DOHH2 (cell line): ENCODE results near the gene RANGAP1.

Experiments used
- H3F3A ChIP-seq: fragments of 200-600 bp; sonication (generic), shearing (Covaris generic); 2 replicates; pipeline ENCODE4 v1.6.0; 2016; ENCODE audit warnings: antibody characterized with exemption, mild to moderate bottlenecking; ENCODE audit not compliant: control insufficient read depth, insufficient read depth
- H3K27ac ChIP-seq: fragments of 200-600 bp; sonication (generic); 2 replicates; pipeline ENCODE4 v1.5.1; 2014; ENCODE audit warnings: low read depth, mild to moderate bottlenecking, low read length, moderate library complexity
- H3K27me3 ChIP-seq: fragments of 200-600 bp; sonication (generic); 2 replicates; pipeline ENCODE4 v1.6.1; 2014; ENCODE audit warnings: mild to moderate bottlenecking, low read length, mixed read lengths; ENCODE audit not compliant: control insufficient read depth
- H3K36me3 ChIP-seq: fragments of 200-600 bp; sonication (generic); 2 replicates; pipeline ENCODE4 v1.6.1; 2014; ENCODE audit warnings: mild to moderate bottlenecking, low read length, moderate library complexity, mixed read lengths; ENCODE audit not compliant: control insufficient read depth
- H3K4me1 ChIP-seq: fragments of 200-600 bp; sonication (generic); 2 replicates; pipeline ENCODE4 v1.6.1; 2014; ENCODE audit warnings: mild to moderate bottlenecking, low read length, mixed read lengths; ENCODE audit not compliant: control insufficient read depth
- H3K4me2 ChIP-seq: fragments of 200-600 bp; sonication (generic); 2 replicates; pipeline ENCODE4 v1.6.0; 2014; ENCODE audit warnings: mild to moderate bottlenecking, low read length, moderate library complexity
- H3K4me3 ChIP-seq: fragments of 200-600 bp; sonication (generic); 2 replicates; pipeline ENCODE4 v1.5.1; 2014; ENCODE audit warnings: mild to moderate bottlenecking, low read length, mixed read lengths
- H3K79me2 ChIP-seq: fragments of 200-600 bp; sonication (generic); 2 replicates; pipeline ENCODE4 v1.6.1; 2014; ENCODE audit warnings: mild to moderate bottlenecking, low read length, mixed read lengths; ENCODE audit not compliant: control insufficient read depth
- H3K9me2 ChIP-seq: fragments of 200-600 bp; sonication (generic); replicated peaks from 2 replicates; pipeline ENCODE4 v1.6.1; 2014; ENCODE audit warnings: mild to moderate bottlenecking, low read length, mixed read lengths; ENCODE audit not compliant: control insufficient read depth
- H3K9me3 ChIP-seq: fragments of 200-600 bp; sonication (generic); 2 replicates; pipeline ENCODE4 v1.6.1; 2014; ENCODE audit warnings: antibody characterized with exemption, low read length, mixed read lengths; ENCODE audit not compliant: control insufficient read depth, insufficient read depth
- H4K20me1 ChIP-seq: fragments of 200-600 bp; sonication (generic); 2 replicates; pipeline ENCODE4 v1.6.0; 2014; ENCODE audit warnings: low read depth, mild to moderate bottlenecking, antibody characterized with exemption, low read length, moderate library complexity; ENCODE audit not compliant: control insufficient read depth, insufficient read depth
- EZH2phosphoT487 ChIP-seq: fragments of 200-600 bp; sonication (generic); IDR thresholded peaks from 2 replicates; pipeline ENCODE4 v1.6.1; 2017; ENCODE audit warnings: borderline replicate concordance, mild to moderate bottlenecking, antibody characterized with exemption, low read length, moderate library complexity, mixed read lengths
- TF ChIP-seq, protein P1 (sequence below): fragments of 200-600 bp; sonication (generic); IDR thresholded peaks from one replicate; pipeline ENCODE4 v1.5.1; 2014; ENCODE audit warnings: antibody characterized with exemption, mild to moderate bottlenecking, low read depth, low read length; ENCODE audit not compliant: poor library complexity, severe bottlenecking

The RANGAP1 gene

DNA sequence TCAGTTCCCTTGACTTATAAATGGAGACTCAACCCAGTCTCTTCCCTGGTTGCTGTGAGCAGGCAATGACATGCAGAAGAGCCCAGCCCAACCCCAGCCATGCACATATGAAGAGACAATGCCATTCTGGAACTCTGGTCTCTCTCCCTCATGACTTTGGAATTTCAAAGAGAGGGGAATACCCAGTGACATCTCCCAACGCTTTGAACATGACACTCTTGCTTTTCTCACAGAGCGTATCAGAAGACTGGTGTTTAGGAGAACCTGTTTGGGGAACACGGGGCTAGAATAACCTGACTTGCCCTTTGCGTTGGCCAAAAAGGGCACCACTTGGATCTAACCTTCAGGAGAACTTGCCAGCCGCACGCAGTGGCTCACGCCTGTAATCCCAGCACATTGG lies 12.9 kb downstream of the RANGAP1 start:
- Histone ChIP-seq H3K4me2 (no peak overlapping the region), H3K9me2 (no peaks in the 10 kb centered on the region), H3K36me3 (peaks cover 79% of the 10 kb centered on the region), H3K4me3 (no peak overlapping the region), H3K9me3 (no peaks in the 10 kb centered on the region), H3K27me3 (no peaks in the 10 kb centered on the region), H3F3A (no peaks in the 10 kb centered on the region), H3K4me1 (no peaks in the 10 kb centered on the region), H3K79me2 (peaks cover 24% of the 10 kb centered on the region), H3K27ac (no peak overlapping the region), H4K20me1 (no peaks in the 10 kb centered on the region)
- no peak for TF ChIP-seq EZH2phosphoT487
- TF ChIP-seq, protein P1, sequence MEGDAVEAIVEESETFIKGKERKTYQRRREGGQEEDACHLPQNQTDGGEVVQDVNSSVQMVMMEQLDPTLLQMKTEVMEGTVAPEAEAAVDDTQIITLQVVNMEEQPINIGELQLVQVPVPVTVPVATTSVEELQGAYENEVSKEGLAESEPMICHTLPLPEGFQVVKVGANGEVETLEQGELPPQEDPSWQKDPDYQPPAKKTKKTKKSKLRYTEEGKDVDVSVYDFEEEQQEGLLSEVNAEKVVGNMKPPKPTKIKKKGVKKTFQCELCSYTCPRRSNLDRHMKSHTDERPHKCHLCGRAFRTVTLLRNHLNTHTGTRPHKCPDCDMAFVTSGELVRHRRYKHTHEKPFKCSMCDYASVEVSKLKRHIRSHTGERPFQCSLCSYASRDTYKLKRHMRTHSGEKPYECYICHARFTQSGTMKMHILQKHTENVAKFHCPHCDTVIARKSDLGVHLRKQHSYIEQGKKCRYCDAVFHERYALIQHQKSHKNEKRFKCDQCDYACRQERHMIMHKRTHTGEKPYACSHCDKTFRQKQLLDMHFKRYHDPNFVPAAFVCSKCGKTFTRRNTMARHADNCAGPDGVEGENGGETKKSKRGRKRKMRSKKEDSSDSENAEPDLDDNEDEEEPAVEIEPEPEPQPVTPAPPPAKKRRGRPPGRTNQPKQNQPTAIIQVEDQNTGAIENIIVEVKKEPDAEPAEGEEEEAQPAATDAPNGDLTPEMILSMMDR: no peak

DNA sequence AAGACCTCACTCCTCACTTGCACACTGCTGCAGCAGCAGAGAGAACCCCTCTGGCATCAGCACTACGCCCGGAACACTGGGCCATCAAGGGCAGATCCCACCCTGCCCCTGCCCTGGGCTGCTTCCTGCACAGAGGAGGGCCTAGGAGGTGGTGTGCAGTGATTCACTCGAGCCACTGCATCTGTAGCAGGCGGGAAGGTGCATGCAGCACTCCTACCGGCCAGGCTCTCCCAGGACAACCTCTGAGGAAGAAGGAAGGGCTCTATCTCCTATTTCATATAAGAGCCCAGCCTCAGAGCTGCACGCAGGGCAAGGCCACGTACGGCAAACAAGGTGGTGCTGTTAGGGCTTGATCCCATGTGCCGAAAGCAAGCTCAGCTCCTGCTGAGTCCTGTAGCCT lies 14.2 kb downstream of the RANGAP1 start:
- Histone ChIP-seq H3F3A (no peaks in the 10 kb centered on the region), H3K4me2 (no peak overlapping the region), H3K4me3 (no peak overlapping the region), H3K9me3 (no peaks in the 10 kb centered on the region), H3K36me3 (peaks cover 80% of the 10 kb centered on the region), H3K27ac (no peak overlapping the region), H3K27me3 (no peaks in the 10 kb centered on the region), H3K9me2 (no peaks in the 10 kb centered on the region), H3K79me2 (peaks cover 21% of the 10 kb centered on the region), H4K20me1 (no peaks in the 10 kb centered on the region), H3K4me1 (no peaks in the 10 kb centered on the region)
- no peak for TF ChIP-seq EZH2phosphoT487
- TF ChIP-seq, protein P1: no peak

DNA sequence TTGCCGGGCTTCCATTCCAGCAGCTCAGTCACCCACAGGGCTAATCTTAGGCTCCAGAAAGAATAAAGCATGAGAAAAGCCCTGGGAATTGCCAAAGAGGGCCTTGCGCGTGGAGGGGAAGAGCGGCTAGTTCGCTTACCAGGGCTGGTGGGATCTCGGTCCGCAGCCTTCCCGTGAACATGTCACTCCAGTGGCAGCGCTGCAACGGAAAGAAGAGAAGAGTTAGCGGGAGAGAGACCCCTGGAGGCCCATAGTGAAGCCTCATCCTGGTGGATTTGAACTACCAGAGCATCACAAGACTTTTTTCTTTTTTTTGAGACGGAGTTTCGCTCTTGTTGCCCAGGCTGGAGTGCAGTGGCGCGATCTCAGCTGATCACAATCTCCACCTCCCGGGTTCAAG lies 18.0 kb downstream of the RANGAP1 start:
- TF ChIP-seq, protein P1: no peak
- no peak for TF ChIP-seq EZH2phosphoT487
- Histone ChIP-seq H3K4me1 (no peaks in the 10 kb centered on the region), H3F3A (no peaks in the 10 kb centered on the region), H3K36me3 (peaks cover 79% of the 10 kb centered on the region), H3K79me2 (peaks cover 13% of the 10 kb centered on the region), H3K9me2 (no peaks in the 10 kb centered on the region), H4K20me1 (no peaks in the 10 kb centered on the region), H3K4me3 (no peak overlapping the region), H3K4me2 (no peak overlapping the region), H3K27me3 (no peaks in the 10 kb centered on the region), H3K27ac (no peak overlapping the region), H3K9me3 (no peaks in the 10 kb centered on the region)

DNA sequence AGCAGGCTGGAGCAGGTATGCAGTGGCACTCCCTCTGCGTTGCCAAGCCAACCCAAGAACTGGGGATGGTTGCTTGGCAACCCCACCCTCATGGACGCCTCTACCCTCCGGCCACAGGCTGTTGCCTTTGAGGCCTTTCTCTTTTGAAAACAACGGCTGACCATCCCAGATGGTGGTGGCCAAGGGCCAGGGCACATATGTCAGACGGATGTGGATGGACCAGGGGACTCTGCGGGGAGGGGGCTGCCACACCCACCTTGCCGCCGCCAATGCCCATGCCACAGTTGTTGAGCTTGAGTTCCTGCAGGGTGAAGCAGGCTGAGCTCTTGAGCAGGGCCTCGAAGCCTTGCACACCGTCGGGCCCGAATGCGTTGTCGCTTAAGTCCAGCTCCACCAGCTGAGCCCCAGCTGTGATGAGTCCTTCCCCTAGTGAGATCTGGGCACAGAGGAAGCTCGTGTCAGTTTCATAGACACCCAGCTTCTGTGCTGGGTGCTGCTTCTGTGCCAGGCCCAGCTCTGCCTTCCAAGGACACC lies 21.5 kb downstream of the RANGAP1 start:
- H3F3A ChIP-seq: no peaks in the 10 kb centered on the region
- no peaks in the 10 kb centered on the region for H3K4me1 ChIP-seq
- no peaks in the 10 kb centered on the region for H3K9me2 ChIP-seq
- no peak overlapping the region for H3K27ac ChIP-seq
- no peak overlapping the region for H3K4me3 ChIP-seq
- H4K20me1 ChIP-seq: no peaks in the 10 kb centered on the region
- no peaks in the 10 kb centered on the region; the same call in none of the 2 replicates for H3K79me2 ChIP-seq
- no peak overlapping the region for H3K4me2 ChIP-seq
- no peaks in the 10 kb centered on the region for H3K9me3 ChIP-seq
- no peak for TF ChIP-seq EZH2phosphoT487
- TF ChIP-seq, protein P1: no peak
- H3K27me3 ChIP-seq: no peaks in the 10 kb centered on the region
- H3K36me3 ChIP-seq: peaks cover 90% of the 10 kb centered on the region
